GM18907 (cell line): ENCODE measurements around the gene TULP4.

Source experiments
- ATAC-seq: cut with Tn5 transposase; IDR thresholded peaks from one replicate; pipeline ENCODE4 v1.9.1; 2021; ENCODE audit warnings: mild to moderate bottlenecking, moderate library complexity; ENCODE audit not compliant: unreplicated experiment

The TULP4 gene

GRCh38 chr6:158356586-158357546, 44.6 kb downstream of the TULP4 start:
- peak; percentile 15 for ATAC-seq

- peak; percentile 66 for ATAC-seq
Observed at GRCh38 chr6:158357570-158358216, 45.4 kb downstream of the TULP4 start.

GRCh38 chr6:158358450-158359077, 46.3 kb downstream of the TULP4 start:
- no peak for ATAC-seq

- no peak for ATAC-seq
Observed at GRCh38 chr6:158361068-158361467, 48.8 kb downstream of the TULP4 start.

GRCh38 chr6:158361961-158362669, 49.9 kb downstream of the TULP4 start:
- ATAC-seq: no peak

- no peak for ATAC-seq
Observed at GRCh38 chr6:158366363-158366762, 54.1 kb downstream of the TULP4 start.

- ATAC-seq: no peak
Observed at GRCh38 chr6:158367816-158368215, 55.6 kb downstream of the TULP4 start.

- ATAC-seq: no peak
Observed at GRCh38 chr6:158369241-158369640, 57.0 kb downstream of the TULP4 start.

- no peak for ATAC-seq
Observed at GRCh38 chr6:158370805-158371204, 58.5 kb downstream of the TULP4 start.

- no peak for ATAC-seq
Observed at GRCh38 chr6:158371261-158371660, 59.0 kb downstream of the TULP4 start.

- no peak for ATAC-seq
Observed at GRCh38 chr6:158372574-158372973, 60.3 kb downstream of the TULP4 start.

GRCh38 chr6:158373214-158373613, 60.9 kb downstream of the TULP4 start:
- no peak for ATAC-seq

GRCh38 chr6:158374020-158374419, 61.8 kb downstream of the TULP4 start:
- ATAC-seq: no peak

- no peak for ATAC-seq
Observed at GRCh38 chr6:158376631-158377081, 64.4 kb downstream of the TULP4 start.

- ATAC-seq: no peak
Observed at GRCh38 chr6:158377860-158378259, 65.6 kb downstream of the TULP4 start.

- ATAC-seq: no peak
Observed at GRCh38 chr6:158379336-158379735, 67.1 kb downstream of the TULP4 start.

GRCh38 chr6:158381214-158381613, 68.9 kb downstream of the TULP4 start:
- no peak for ATAC-seq

- ATAC-seq: no peak
Observed at GRCh38 chr6:158382491-158382890, 70.2 kb downstream of the TULP4 start.

- ATAC-seq: no peak
Observed at GRCh38 chr6:158383057-158383456, 70.8 kb downstream of the TULP4 start.

GRCh38 chr6:158383542-158383941, 71.3 kb downstream of the TULP4 start:
- no peak for ATAC-seq

- ATAC-seq: no peak
Observed at GRCh38 chr6:158384671-158385110, 72.4 kb downstream of the TULP4 start.
